Measurements from ENCODE around the gene LAMTOR1.

Gene LAMTOR1

GRCh38 chr11:72080326-72081183 is 22.5 kb downstream of the LAMTOR1 start, which contains the start of the genes LRRC51 and NUMA1:
Gene LRRC51, plus strand, starts transcription at chr11:72080850. Its CDS starts 8,234 bp downstream, at chr11:72089084.
Gene NUMA1, minus strand, starts transcription at chr11:72080542. Its CDS starts 44,599 bp downstream, at chr11:72035943.
- peak; percentile 99 for DNase-seq

GRCh38 chr11:72079819-72080325 is 23.2 kb downstream of the LAMTOR1 start:
- no peak for DNase-seq

- DNase-seq = no peak
Observed at GRCh38 chr11:72078477-72078876, 24.6 kb downstream of the LAMTOR1 start.

GRCh38 chr11:72075756-72076155 is 27.3 kb downstream of the LAMTOR1 start:
- DNase-seq = no peak

- no peak for DNase-seq
Observed at GRCh38 chr11:72075109-72075508, 28.0 kb downstream of the LAMTOR1 start.

- DNase-seq = no peak
Observed at GRCh38 chr11:72072348-72072747, 30.7 kb downstream of the LAMTOR1 start.

- DNase-seq = no peak
Observed at GRCh38 chr11:72070491-72070890, 32.6 kb downstream of the LAMTOR1 start.

GRCh38 chr11:72069787-72070251 is 33.3 kb downstream of the LAMTOR1 start:
- no peak for DNase-seq

- no peak for DNase-seq
Observed at GRCh38 chr11:72069200-72069599, 33.9 kb downstream of the LAMTOR1 start.

- no peak for DNase-seq
Observed at GRCh38 chr11:72067676-72068075, 35.4 kb downstream of the LAMTOR1 start.

GRCh38 chr11:72067266-72067665 is 35.8 kb downstream of the LAMTOR1 start:
- DNase-seq = no peak

GRCh38 chr11:72066855-72067254 is 36.2 kb downstream of the LAMTOR1 start:
- DNase-seq = no peak

GRCh38 chr11:72061739-72062396 is 41.2 kb downstream of the LAMTOR1 start:
- no peak for DNase-seq

GRCh38 chr11:72058416-72059034 is 44.6 kb downstream of the LAMTOR1 start:
- no peak for DNase-seq

- DNase-seq = no peak
Observed at GRCh38 chr11:72048766-72049460, 54.2 kb downstream of the LAMTOR1 start.
